ENCODE results near the gene SLIT3.

Gene SLIT3

GRCh38 chr5:168612996-168613395, 687.9 kb downstream of the SLIT3 start:
- peak; percentile 60 for DNase-seq (ENCODE audit: low read depth, low spot score)
- no peak overlapping the region for H3K4me3 ChIP-seq (ENCODE audit: low read length)

- no peak for DNase-seq (ENCODE audit: low read depth, low spot score)
- no peak overlapping the region for H3K4me3 ChIP-seq (ENCODE audit: low read length)
Measured at GRCh38 chr5:168612123-168612522, 688.8 kb downstream of the SLIT3 start.

All from Jurkat, Clone E6-1 (cell line).